Hepatocyte (in vitro differentiated cells): ENCODE results near the gene ZNG1F.
"Not testable (repeated sequence)": the region's sequence is repeated elsewhere in the genome, so short reads cannot be mapped to it uniquely, and the experiment has no call there.

Source experiments
- EZH2phosphoT487 ChIP-seq: fragments of 200-600 bp; sonication (generic); IDR thresholded peaks from one replicate; pipeline ENCODE4 v1.6.1; 2018; ENCODE audit warnings: antibody characterized with exemption, mild to moderate bottlenecking, low read depth, moderate library complexity; ENCODE audit not compliant: unreplicated experiment, severe bottlenecking
- TF ChIP-seq, protein P1 (sequence below): fragments of 200-600 bp; sonication (generic); IDR thresholded peaks from 2 replicates; pipeline ENCODE4 v1.5.1; 2016; ENCODE audit warnings: antibody characterized with exemption, mild to moderate bottlenecking; ENCODE audit not compliant: poor library complexity

DNA sequence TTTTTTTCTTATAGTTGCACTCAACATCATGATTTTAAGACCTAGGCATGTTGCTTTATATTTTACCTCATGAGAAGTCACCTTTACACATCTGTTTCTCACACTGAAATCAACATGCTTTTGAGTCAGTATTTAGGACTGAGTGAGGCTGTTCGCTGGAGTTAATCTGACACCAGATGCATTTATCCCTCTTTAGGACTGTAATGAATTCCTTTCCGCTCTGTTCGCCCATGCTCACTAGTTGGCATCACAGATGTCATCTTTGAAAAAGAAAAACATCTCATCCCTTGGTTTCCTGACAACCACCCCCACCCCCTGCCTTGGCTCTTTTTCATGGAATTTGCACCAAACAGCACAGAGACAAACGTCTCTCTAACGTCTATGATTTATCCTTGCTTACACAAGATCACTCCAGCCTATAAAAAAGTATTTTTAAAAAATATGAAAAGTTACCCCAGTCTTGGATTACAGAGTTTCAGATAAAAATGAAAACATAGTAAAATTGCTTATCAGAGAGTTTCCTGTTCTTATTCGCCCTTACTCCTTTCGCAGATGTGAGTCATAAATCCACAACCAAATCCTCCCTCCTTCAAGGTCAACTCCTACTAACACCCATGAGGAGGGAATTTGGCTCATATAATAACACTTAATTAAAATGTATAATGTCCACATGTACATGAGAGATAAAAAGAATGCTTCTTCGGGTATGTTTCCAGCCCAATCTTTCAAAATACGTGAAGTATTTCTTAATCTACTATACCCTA is 94.9 kb downstream of the ZNG1F start:
- TF ChIP-seq, protein P1, sequence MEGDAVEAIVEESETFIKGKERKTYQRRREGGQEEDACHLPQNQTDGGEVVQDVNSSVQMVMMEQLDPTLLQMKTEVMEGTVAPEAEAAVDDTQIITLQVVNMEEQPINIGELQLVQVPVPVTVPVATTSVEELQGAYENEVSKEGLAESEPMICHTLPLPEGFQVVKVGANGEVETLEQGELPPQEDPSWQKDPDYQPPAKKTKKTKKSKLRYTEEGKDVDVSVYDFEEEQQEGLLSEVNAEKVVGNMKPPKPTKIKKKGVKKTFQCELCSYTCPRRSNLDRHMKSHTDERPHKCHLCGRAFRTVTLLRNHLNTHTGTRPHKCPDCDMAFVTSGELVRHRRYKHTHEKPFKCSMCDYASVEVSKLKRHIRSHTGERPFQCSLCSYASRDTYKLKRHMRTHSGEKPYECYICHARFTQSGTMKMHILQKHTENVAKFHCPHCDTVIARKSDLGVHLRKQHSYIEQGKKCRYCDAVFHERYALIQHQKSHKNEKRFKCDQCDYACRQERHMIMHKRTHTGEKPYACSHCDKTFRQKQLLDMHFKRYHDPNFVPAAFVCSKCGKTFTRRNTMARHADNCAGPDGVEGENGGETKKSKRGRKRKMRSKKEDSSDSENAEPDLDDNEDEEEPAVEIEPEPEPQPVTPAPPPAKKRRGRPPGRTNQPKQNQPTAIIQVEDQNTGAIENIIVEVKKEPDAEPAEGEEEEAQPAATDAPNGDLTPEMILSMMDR: not testable (repeated sequence)
- not testable (repeated sequence) for TF ChIP-seq EZH2phosphoT487
